GM18870 (cell line): Measurements from ENCODE around the gene EVL.

ENCODE experiments used
- ATAC-seq: cut with Tn5 transposase; IDR thresholded peaks from one replicate; pipeline ENCODE4 v1.9.1; 2021; ENCODE audit warnings: moderate library complexity; ENCODE audit not compliant: unreplicated experiment

EVL gene

GRCh38 chr14:100064335-100065092 is 708 bp upstream of the EVL start:
- ATAC-seq: peak; percentile 6

- peak; percentile 37 for ATAC-seq
Observed at GRCh38 chr14:100065942-100066574, 836 bp downstream of the EVL start.

GRCh38 chr14:100066962-100067361 is 1.7 kb downstream of the EVL start:
- no peak for ATAC-seq

GRCh38 chr14:100067481-100067880 is 2.3 kb downstream of the EVL start:
- ATAC-seq: no peak

DNA sequence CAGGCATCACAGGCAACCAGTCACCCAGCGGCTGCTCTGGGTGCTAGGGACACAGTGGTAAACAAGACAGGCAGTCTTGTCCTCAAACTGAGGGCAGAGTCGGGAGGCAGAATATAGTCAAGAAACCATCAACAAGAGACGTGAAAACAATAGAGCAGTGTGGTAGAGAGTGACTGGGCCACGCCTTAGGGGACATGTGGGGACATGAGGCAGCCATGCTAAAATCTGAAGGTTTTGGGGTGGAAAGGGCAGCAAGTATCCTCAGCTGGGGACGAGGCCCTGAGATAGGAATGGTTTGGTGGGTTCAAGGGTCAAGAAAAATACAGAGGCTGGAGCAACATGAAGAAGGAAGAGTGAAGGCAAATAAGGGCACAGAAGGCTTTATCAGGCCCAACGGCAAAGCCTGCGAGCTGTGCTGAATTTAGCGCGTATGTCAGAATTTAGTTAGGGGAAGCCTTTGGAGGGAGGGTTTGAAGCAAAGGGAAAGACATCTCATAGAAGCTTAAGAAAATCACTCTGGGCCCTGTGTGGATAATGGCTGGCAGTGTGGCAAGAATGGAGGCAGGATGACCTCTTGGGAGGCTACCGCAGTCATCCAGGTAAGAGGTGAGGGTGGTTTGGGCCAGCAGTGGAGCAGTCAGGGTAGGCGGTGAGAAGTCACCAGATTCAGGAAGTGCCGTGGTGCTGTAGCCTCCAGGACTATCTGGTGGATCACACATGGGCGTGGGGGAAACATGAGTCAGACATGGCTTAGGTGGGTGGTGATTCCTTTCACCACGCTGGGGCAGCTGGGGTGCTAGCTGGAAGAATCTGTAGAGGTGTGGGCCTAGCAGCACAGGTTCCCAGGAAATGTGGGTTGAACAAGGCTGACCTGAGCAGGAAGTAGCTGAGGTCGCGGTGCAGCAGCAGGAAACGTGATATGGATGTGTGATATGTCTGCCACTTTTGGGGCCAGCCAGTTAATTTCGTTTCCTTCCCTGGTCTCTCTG is 3.0 kb downstream of the EVL start:
- ATAC-seq: peak; percentile 45

DNA sequence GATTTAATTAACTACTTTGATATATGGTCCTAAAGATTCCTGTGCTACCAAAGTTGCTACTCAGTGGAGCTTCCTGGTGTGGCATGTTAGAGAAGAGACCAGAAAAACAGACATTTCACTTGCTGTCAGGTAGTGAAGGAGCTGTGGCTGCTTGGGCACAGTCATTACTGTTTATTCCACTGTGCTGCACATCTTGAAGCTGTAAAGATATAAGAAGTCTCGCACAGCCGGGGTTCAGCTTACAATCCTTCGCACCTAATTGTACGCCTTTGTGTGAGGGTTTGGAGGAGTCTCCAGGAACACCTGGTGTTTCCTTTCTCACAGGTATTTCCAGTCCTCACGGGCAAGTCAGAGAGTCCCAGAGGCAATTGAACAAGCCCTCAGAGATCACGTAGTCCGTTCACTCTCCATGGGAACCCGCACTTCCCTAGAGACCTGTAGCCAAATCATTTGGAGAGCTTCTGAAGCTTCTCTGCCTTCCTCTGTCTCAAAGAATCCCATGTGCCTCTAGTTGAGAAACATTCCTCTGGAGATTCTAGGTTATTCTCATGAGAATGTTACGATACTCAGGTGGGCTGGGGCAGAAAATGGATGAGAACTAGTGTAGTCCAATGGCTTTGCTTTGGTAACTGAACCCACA is 4.1 kb downstream of the EVL start:
- no peak for ATAC-seq

DNA sequence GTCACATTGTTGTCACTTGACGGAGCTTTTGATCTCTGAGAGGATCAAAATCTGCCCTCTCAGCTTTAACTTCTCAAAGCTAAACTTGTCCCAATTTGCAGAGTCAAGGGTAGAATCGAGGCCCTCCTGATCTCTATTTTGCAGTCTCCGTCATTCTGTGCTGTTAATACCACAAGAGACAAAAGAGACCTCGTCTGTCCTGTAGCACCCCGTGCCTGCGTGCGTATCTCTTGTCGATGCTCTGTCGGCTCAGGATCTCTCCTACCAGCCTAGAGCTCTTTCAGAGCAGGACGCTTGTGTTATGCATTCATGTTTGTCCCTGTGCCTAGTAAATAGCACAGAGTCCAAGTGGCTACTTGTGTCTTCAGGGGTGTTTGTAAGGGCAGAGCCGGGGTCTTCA is 5.1 kb downstream of the EVL start:
- no peak for ATAC-seq

DNA sequence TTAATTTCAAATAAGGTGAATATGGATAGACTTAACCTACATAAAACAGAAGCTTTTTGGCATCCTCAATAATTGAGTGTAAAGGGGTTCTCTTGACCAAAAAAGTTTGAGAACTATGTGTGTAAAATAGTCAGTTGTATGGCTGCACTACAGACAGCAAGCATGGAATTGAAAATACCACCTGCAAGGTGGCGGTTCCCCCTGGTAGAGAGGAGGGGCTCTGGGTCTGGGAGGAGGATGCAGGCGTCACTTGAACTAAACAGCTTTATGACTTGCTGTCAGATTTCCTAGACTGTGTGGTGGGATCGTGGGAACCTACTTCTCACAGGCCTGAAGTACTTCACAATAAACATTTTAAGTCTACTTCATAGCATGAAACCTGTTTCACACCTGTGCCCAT is 6.3 kb downstream of the EVL start:
- ATAC-seq: no peak

DNA sequence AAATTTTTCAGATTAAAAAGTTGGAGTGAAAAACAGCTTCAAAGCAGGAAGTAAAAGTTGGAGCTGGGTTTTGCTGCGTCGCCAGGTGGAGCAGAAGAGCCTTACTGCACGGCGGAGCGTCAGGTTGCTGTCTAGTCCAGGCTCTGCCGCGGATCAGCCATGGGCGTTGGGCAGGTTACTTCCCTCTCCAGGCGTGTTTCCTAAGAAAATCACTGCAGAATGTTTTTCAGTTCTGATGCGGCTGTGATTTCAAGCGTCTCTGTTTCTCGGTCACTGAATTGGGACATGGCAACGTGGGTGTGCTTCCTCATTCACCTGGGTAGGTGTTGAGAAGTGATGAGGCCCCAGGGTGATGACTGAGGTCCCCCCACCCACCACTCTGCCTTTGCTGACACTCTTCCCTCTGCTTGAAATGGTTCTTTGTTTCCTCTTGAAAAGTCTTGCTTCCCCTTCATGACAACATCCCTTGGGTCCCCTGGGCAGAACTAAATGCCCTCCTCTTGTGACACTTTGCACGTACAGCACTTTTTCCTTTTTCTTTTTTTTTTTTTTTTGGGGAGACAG is 7.6 kb downstream of the EVL start:
- no peak for ATAC-seq

GRCh38 chr14:100073576-100074430 is 8.6 kb downstream of the EVL start:
- no peak for ATAC-seq

- no peak for ATAC-seq
Observed at GRCh38 chr14:100074431-100075100, 9.3 kb downstream of the EVL start.

- no peak for ATAC-seq
Observed at GRCh38 chr14:100075681-100076080, 10.5 kb downstream of the EVL start.

GRCh38 chr14:100076133-100076532 is 10.9 kb downstream of the EVL start:
- no peak for ATAC-seq

- no peak for ATAC-seq
Observed at GRCh38 chr14:100076606-100077005, 11.4 kb downstream of the EVL start.

DNA sequence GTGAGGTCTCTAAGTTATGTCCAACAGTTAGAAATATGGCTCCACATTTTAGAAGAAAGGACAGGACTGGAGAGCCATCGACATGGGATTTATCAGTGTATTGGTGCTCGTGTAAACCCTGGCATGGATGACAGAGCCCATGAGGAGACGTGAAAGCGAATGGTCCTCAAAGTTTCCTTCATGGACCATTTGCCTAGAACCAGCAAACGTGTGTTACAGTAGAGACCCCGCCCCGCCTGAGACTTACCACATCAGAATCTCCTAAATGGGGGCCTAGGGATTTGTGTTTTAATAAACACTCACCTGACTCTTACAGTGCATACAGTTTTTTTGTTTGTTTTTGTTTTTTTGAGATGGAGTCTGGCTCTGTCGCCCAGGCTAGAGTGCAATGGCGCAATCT is 12.2 kb downstream of the EVL start:
- no peak for ATAC-seq

DNA sequence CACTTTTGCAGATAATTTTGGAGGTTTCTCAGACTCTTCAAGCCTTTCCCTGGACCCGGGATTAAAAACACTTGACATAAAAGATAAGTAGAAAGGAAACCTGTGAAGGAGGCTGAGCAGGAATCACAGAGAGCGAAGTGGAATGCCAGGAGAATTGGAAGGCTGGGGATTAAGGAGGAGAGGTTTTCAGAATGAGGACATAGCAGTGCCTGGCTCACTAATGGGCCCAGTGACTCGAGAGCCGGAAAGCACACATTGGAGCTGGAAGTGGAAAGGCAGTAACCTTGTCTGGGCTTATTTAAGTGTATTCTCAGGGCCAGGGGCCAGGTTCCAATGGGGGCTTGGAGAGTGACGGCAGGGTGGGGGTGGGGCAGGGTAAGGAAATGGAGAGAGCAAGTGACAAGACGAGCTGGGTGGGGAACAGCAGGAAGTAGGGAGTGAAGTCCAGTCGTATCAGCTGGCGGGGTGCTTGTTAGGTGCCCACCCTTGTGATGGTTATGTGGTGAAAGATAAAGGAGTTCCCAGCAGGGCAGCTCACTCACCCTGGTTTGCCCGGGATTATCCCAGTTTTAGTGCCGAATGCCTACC is 13.1 kb downstream of the EVL start:
- no peak for ATAC-seq

GRCh38 chr14:100078997-100079725 is 13.9 kb downstream of the EVL start:
- ATAC-seq: no peak

DNA sequence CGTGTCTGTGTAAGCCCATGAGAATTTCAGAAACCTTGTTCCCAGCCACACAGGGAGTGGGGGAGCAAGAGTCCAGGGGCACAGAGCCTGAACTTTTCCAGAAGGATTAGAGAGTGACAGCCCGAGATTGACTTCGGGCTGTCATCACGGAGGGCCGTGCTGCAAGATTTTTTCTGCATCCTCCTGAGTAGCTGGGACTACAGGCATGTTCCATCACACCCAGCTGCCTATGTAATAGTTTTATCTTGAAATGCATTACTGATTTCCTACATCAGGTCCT is 14.4 kb downstream of the EVL start:
- no peak for ATAC-seq
